Liver (tissue), 9 donors: Measurements from ENCODE around the gene METRN. TPM values are rescaled to one million over a fixed set of nuclear protein-coding genes. Genes with fewer than 3 reads are reported as not detected.

ENCODE experiments used
- DNase-seq: peaks from one replicate; pipeline ENCODE4 v3.0.0-alpha.2; 2017; ENCODE audit warnings: low spot score
- H3K27ac ChIP-seq, 2 donors: one replicate each; pipeline ENCODE4 v1.7.0; 2013; ENCODE audit warnings: inconsistent platforms in 2 of 2, low read length in 2 of 2, control low read depth in 1 of 2, low read depth in 1 of 2, mild to moderate bottlenecking in 1 of 2
- H3K27me3 ChIP-seq, 4 donors: one replicate each; pipeline versions ENCODE4 v1.6.1 to v1.7.0; 2013; ENCODE audit warnings: low read length in 3 of 4, inconsistent platforms in 1 of 4, mild to moderate bottlenecking in 1 of 4, moderate library complexity in 1 of 4; ENCODE audit not compliant: control insufficient read depth in 4 of 4, insufficient read depth in 4 of 4
- H3K36me3 ChIP-seq, 4 donors: one replicate each; pipeline versions ENCODE4 v1.6.1 to v1.7.0; 2013; ENCODE audit warnings: low read length in 3 of 4, mild to moderate bottlenecking in 3 of 4, low read depth in 1 of 4, moderate library complexity in 1 of 4; ENCODE audit not compliant: control insufficient read depth in 4 of 4, insufficient read depth in 3 of 4
- H3K4me1 ChIP-seq, 4 donors: one replicate each; pipeline versions ENCODE4 v1.6.1 to v1.7.0; 2013; ENCODE audit warnings: low read length in 3 of 4, mild to moderate bottlenecking in 3 of 4, moderate library complexity in 1 of 4; ENCODE audit not compliant: control insufficient read depth in 4 of 4, insufficient read depth in 4 of 4
- H3K4me3 ChIP-seq, 3 donors: one replicate each; pipeline versions ENCODE4 v1.6.1 to v1.7.0; 2013; ENCODE audit warnings: low read length in 3 of 3, control low read depth in 1 of 3, low read depth in 1 of 3, mild to moderate bottlenecking in 1 of 3
- H3K9ac ChIP-seq, 2 donors: one replicate each; pipeline ENCODE4 v1.7.0; 2013; ENCODE audit warnings: low read length in 2 of 2, mild to moderate bottlenecking in 2 of 2, moderate library complexity in 2 of 2, control low read depth in 1 of 2, low read depth in 1 of 2
- H3K9me3 ChIP-seq, 4 donors: one replicate each; pipeline versions ENCODE4 v1.6.1 to v1.7.0; 2013; ENCODE audit warnings: low read length in 3 of 4; ENCODE audit not compliant: control insufficient read depth in 4 of 4
- ATF3 ChIP-seq: IDR thresholded peaks from 2 replicates; pipeline ENCODE4 v1.6.1; 2016; ENCODE audit warnings: antibody characterized with exemption
- CTCF ChIP-seq: fragments of 150-350 bp; IDR thresholded peaks from 2 replicates; pipeline ENCODE4 v1.5.1; 2017; ENCODE audit warnings: improper control_type of control experiment, low read depth, low read length; ENCODE audit not compliant: missing input control
- EGR1 ChIP-seq, 2 donors: IDR thresholded peaks; 2 replicates each; pipeline ENCODE4 v1.6.1; 2016 to 2018; ENCODE audit warnings: antibody characterized with exemption in 2 of 2, low read depth in 2 of 2
- FOXA2 ChIP-seq: IDR thresholded peaks from 2 replicates; pipeline ENCODE4 v1.6.1; 2016; ENCODE audit warnings: antibody characterized with exemption
- GABPA ChIP-seq, 2 donors: IDR thresholded peaks in 1 of 2; conservative IDR thresholded peaks in 1 of 2; 2 replicates each; pipeline ENCODE4 v1.6.1; 2016; ENCODE audit warnings: antibody characterized with exemption in 2 of 2, mild to moderate bottlenecking in 1 of 2, moderate library complexity in 1 of 2
- HNF4A ChIP-seq, 2 donors: conservative IDR thresholded peaks; 2 replicates each; pipeline ENCODE4 v1.6.1; 2016; ENCODE audit warnings: antibody characterized with exemption in 2 of 2, mild to moderate bottlenecking in 2 of 2
- MAX ChIP-seq: IDR thresholded peaks from 2 replicates; pipeline ENCODE4 v1.6.1; 2016; ENCODE audit warnings: antibody characterized with exemption
- NR2F2 ChIP-seq: IDR thresholded peaks from 2 replicates; pipeline ENCODE4 v1.6.1; 2016; ENCODE audit warnings: antibody characterized with exemption
- RAD21 ChIP-seq, 2 donors: IDR thresholded peaks; 2 replicates each; pipeline ENCODE4 v1.6.1; 2016; ENCODE audit warnings: antibody characterized with exemption in 2 of 2, mild to moderate bottlenecking in 2 of 2
- RXRA ChIP-seq, 2 donors: IDR thresholded peaks; 2 replicates each; pipeline ENCODE4 v1.6.1; 2017 to 2018; ENCODE audit warnings: antibody characterized with exemption in 2 of 2, mild to moderate bottlenecking in 1 of 2
- SP1 ChIP-seq: IDR thresholded peaks from 2 replicates; pipeline ENCODE4 v1.6.1; 2018; ENCODE audit warnings: antibody characterized with exemption, mild to moderate bottlenecking
- TAF1 ChIP-seq: conservative IDR thresholded peaks from 2 replicates; pipeline ENCODE4 v1.6.1; 2016; ENCODE audit warnings: antibody characterized with exemption, mild to moderate bottlenecking
- YY1 ChIP-seq: IDR thresholded peaks from 2 replicates; pipeline ENCODE4 v1.6.1; 2016; ENCODE audit warnings: antibody characterized with exemption, mild to moderate bottlenecking
- ZBTB33 ChIP-seq: IDR thresholded peaks from 2 replicates; pipeline ENCODE4 v1.6.1; 2016; ENCODE audit warnings: antibody characterized with exemption
- WGBS: extraction: QIAGEN DNeasy Blood & Tissue Kit; methylation state at CpG from one replicate; pipeline ENCODE4 v1.1.7; 2013; 5-methylcytosine and 5-hydroxymethylcytosine counted together
- polyA plus RNA-seq, 2 donors: library from polyadenylated mRNA; stranded (reverse) in 1 of 2; unstranded in 1 of 2; fragments of 200-250 nt in 1 of 2; fragments of >200 nt in 1 of 2; fragmentation: Nextera tagmentation in 1 of 2; extraction: Ambion mirVana in 1 of 2; gene quantifications; one replicate each; pipeline versions ENCODE4 v1.2.1 to v1.2.3, GENCODE V29; 2013 to 2015
- total RNA-seq, 2 donors: library from RNA; depleted of rRNA; stranded (reverse); fragments of >200 nt; gene quantifications; one replicate each; pipeline ENCODE4 v1.2.3, GENCODE V29; 2014
- donor health status: healthy.
- donor health status: healthy.
- donor health status: healthy.
- donor health status: healthy.
- donor health status: healthy.

The METRN gene
- total and polyA plus RNA-seq, 4 donors = 4.6 to 22.9 (median 7.1) TPM

- H3K4me3 ChIP-seq = no peak overlapping the region
- H3K9ac ChIP-seq = no peak overlapping the region
- no peaks in the 10 kb centered on the region for H3K9me3 ChIP-seq
- peaks cover 13 to 32% (median 26%) of the 10 kb centered on the region in 4 donors for H3K4me1 ChIP-seq
- no peak overlapping the region for H3K27ac ChIP-seq
- no peaks in the 10 kb centered on the region for H3K36me3 ChIP-seq
- H3K27me3 ChIP-seq = peaks cover 0 to 2% (median 0%) of the 10 kb centered on the region in 4 donors
- TF ChIP-seq NR2F2 = no peak
- no peak for DNase-seq
- WGBS = 92% methylated on average over 24 of the region's 24 CpGs
Measured at GRCh38 chr16:722835-723633, 8.1 kb downstream of the METRN start.

GRCh38 chr16:723695-724094 lies 8.8 kb downstream of the METRN start:
- Histone ChIP-seq H3K9me3 (no peaks in the 10 kb centered on the region), H3K9ac (no peak overlapping the region), H3K27ac (no peak overlapping the region), H3K4me3 (no peak overlapping the region), H3K4me1 (peaks cover 16 to 32% (median 31%) of the 10 kb centered on the region in 4 donors), H3K36me3 (no peaks in the 10 kb centered on the region), H3K27me3 (peaks cover 0 to 2% (median 0%) of the 10 kb centered on the region in 4 donors)
- DNase-seq = no peak
- no peak for TF ChIP-seq EGR1 (IDR thresholded peaks at IDR 0.05; ENCODE audit: low read depth in 2 of 2)
- TF ChIP-seq GABPA (IDR thresholded peaks at IDR 0.05 in 1 of 2, conservative IDR thresholded peaks at IDR 0.05 in 1 of 2) = no peak
- TF ChIP-seq HNF4A (conservative IDR thresholded peaks at IDR 0.05) = no peak
- no peak for TF ChIP-seq ATF3
- TF ChIP-seq CTCF = no peak
- TF ChIP-seq FOXA2 = no peak
- no peak for TF ChIP-seq MAX
- TF ChIP-seq RAD21 (IDR thresholded peaks at IDR 0.05) = no peak
- TF ChIP-seq NR2F2 = no peak
- no peak for TF ChIP-seq RXRA (IDR thresholded peaks at IDR 0.05)
- no peak for TF ChIP-seq TAF1
- WGBS = 87% methylated on average over 9 of the region's 9 CpGs

- Histone ChIP-seq H3K27me3 (peaks cover 0 to 2% (median 0%) of the 10 kb centered on the region in 4 donors), H3K4me1 (peaks cover 16 to 32% (median 31%) of the 10 kb centered on the region in 4 donors), H3K9me3 (no peaks in the 10 kb centered on the region), H3K36me3 (no peaks in the 10 kb centered on the region), H3K4me3 (no peak overlapping the region), H3K9ac (no peak overlapping the region), H3K27ac (no peak overlapping the region)
- WGBS = 75% methylated on average over 29 of the region's 29 CpGs
- DNase-seq = no peak
- no peak for TF ChIP-seq NR2F2
- no peak for TF ChIP-seq RXRA (IDR thresholded peaks at IDR 0.05)
- TF ChIP-seq SP1 = no peak
- no peak for TF ChIP-seq HNF4A (conservative IDR thresholded peaks at IDR 0.05)
- no peak for TF ChIP-seq YY1
- TF ChIP-seq GABPA (IDR thresholded peaks at IDR 0.05 in 1 of 2, conservative IDR thresholded peaks at IDR 0.05 in 1 of 2) = no peak
- TF ChIP-seq EGR1 (IDR thresholded peaks at IDR 0.05; ENCODE audit: low read depth in 2 of 2) = no peak
- TF ChIP-seq ZBTB33 = no peak
- TF ChIP-seq RAD21 (IDR thresholded peaks at IDR 0.05) = no peak
- no peak for TF ChIP-seq CTCF
- no peak for TF ChIP-seq MAX
Measured at GRCh38 chr16:724188-725040, 9.5 kb downstream of the METRN start.
